Measurements from ENCODE around the gene DNAJC2.
"Not testable (repeated sequence)": the region's sequence is repeated elsewhere in the genome, so short reads cannot be mapped to it uniquely, and the experiment has no call there.

DNA sequence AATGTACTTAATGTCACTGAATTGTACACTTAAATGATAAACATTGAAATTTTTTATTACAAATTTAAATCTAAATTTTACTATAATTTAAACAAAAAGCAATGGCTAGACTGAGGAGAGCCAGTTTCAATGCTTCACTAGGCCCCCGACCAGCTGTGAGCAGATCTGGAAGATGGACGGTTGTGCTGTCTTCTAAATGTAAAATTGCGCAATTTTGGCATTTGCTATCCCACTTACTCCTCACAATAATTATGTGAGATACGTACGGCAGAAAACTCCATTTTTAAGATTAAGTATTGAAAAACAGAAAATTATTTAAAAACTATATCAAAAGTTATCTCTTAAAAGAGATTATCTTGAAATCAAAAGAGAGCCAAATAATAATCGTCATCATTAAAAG lies 71.2 kb downstream of the DNAJC2 start:
- TF ChIP-seq, protein P1, sequence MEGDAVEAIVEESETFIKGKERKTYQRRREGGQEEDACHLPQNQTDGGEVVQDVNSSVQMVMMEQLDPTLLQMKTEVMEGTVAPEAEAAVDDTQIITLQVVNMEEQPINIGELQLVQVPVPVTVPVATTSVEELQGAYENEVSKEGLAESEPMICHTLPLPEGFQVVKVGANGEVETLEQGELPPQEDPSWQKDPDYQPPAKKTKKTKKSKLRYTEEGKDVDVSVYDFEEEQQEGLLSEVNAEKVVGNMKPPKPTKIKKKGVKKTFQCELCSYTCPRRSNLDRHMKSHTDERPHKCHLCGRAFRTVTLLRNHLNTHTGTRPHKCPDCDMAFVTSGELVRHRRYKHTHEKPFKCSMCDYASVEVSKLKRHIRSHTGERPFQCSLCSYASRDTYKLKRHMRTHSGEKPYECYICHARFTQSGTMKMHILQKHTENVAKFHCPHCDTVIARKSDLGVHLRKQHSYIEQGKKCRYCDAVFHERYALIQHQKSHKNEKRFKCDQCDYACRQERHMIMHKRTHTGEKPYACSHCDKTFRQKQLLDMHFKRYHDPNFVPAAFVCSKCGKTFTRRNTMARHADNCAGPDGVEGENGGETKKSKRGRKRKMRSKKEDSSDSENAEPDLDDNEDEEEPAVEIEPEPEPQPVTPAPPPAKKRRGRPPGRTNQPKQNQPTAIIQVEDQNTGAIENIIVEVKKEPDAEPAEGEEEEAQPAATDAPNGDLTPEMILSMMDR (IDR thresholded peaks at IDR 0.05), result not testable (repeated sequence)
- not testable (repeated sequence) for TF ChIP-seq POLR2A (IDR thresholded peaks at IDR 0.05)

All from thyroid gland (tissue), 4 donors.